ENCODE measurements around the gene EIF2B4.

DNA sequence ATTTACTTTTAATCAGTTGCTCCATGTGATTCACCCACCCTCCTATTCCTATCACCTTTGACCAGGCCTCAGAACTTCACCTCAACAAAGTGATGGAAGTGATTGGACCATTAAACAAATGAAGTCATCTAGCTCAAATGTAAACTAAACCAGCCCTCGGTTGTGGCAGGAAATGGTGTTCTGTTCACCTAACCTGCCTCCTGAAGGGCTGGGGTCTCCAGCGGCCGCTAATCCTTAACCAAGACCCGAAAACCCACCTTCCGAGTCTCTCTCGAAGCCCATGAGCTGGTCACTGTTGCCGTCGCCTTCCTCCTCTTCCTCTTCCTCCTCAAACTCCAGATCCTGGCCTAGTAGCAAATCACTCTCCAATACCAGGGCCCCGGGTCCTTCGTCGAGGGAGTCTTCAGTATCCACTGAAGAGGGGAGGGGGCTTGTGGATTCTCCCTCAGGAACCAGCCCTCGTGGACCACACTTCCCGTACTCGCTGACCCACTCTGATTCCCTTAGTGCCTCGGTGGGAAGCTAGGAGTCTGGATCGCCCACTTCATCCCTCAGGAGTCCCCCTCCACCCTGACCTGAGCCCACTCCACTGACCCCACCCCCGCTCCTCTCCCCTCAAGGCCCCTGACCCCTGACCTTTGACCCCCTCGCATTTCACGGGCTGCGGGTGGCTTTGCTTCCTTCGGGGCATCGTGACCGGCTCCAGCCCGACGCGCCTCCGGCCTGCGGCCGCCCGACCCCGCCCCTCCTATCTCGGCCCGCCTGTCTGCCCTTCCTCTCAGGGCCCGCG lies 9.9 kb upstream of the EIF2B4 start:
- TF ChIP-seq, protein P1, sequence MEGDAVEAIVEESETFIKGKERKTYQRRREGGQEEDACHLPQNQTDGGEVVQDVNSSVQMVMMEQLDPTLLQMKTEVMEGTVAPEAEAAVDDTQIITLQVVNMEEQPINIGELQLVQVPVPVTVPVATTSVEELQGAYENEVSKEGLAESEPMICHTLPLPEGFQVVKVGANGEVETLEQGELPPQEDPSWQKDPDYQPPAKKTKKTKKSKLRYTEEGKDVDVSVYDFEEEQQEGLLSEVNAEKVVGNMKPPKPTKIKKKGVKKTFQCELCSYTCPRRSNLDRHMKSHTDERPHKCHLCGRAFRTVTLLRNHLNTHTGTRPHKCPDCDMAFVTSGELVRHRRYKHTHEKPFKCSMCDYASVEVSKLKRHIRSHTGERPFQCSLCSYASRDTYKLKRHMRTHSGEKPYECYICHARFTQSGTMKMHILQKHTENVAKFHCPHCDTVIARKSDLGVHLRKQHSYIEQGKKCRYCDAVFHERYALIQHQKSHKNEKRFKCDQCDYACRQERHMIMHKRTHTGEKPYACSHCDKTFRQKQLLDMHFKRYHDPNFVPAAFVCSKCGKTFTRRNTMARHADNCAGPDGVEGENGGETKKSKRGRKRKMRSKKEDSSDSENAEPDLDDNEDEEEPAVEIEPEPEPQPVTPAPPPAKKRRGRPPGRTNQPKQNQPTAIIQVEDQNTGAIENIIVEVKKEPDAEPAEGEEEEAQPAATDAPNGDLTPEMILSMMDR (IDR thresholded peaks at IDR 0.05; ENCODE audit: low read depth, low read length): no peak
- no peak for TF ChIP-seq EZH2phosphoT487 (IDR thresholded peaks at IDR 0.05; ENCODE audit: low read depth)
